Endodermal cell (in vitro differentiated cells): ENCODE measurements around the gene OPRM1. TPM values are rescaled to one million over a fixed set of nuclear protein-coding genes. Genes with fewer than 3 reads are reported as not detected.

Source experiments
- DNase-seq: peaks from one replicate; pipeline ENCODE4 v3.0.0-alpha.2; 2017
- H3K27ac ChIP-seq: 2 replicates; pipeline ENCODE4 v1.5.1; 2013; ENCODE audit warnings: mild to moderate bottlenecking, low read depth, low read length, moderate library complexity
- H3K27me3 ChIP-seq: 2 replicates; pipeline ENCODE4 v1.6.1; 2013; ENCODE audit warnings: mild to moderate bottlenecking, low read length, moderate library complexity; ENCODE audit not compliant: insufficient read depth, control insufficient read depth, poor library complexity, severe bottlenecking
- H3K36me3 ChIP-seq: 2 replicates; pipeline ENCODE4 v1.7.0; 2013; ENCODE audit warnings: mild to moderate bottlenecking, low read length, moderate library complexity; ENCODE audit not compliant: control insufficient read depth, insufficient read depth
- H3K4me1 ChIP-seq: one replicate; pipeline ENCODE4 v1.7.0; 2013; ENCODE audit warnings: low read length; ENCODE audit not compliant: control insufficient read depth, insufficient read depth
- H3K4me3 ChIP-seq: 2 replicates; pipeline ENCODE4 v1.5.1; 2013; ENCODE audit warnings: mild to moderate bottlenecking, low read length, moderate library complexity
- H3K9ac ChIP-seq: 2 replicates; pipeline ENCODE4 v1.6.1; 2013; ENCODE audit warnings: mild to moderate bottlenecking, low read length, moderate library complexity; ENCODE audit not compliant: poor library complexity, severe bottlenecking; ENCODE audit errors: extremely low read depth
- H3K9me3 ChIP-seq: 2 replicates; pipeline ENCODE4 v1.6.1; 2013; ENCODE audit warnings: mild to moderate bottlenecking, low read length, moderate library complexity; ENCODE audit not compliant: control insufficient read depth
- H3K27ac Mint-ChIP-seq: 2 replicates; pipeline ENCODE4 v1.8.0; 2020; ENCODE audit warnings: mixed read lengths
- H3K27me3 Mint-ChIP-seq: 2 replicates; pipeline ENCODE4 v1.8.0; 2021; ENCODE audit warnings: mild to moderate bottlenecking, mixed read lengths; ENCODE audit not compliant: insufficient read depth
- H3K36me3 Mint-ChIP-seq: 2 replicates; pipeline ENCODE4 v1.8.0; 2020; ENCODE audit warnings: low read depth, mixed read lengths
- H3K4me1 Mint-ChIP-seq: 2 replicates; pipeline ENCODE4 v1.8.0; 2020; ENCODE audit warnings: mixed read lengths
- H3K4me3 Mint-ChIP-seq: 2 replicates; pipeline ENCODE4 v1.8.0; 2020; ENCODE audit warnings: mild to moderate bottlenecking, moderate library complexity, mixed read lengths
- H3K9me3 Mint-ChIP-seq: 2 replicates; pipeline ENCODE4 v1.8.0; 2020; ENCODE audit warnings: mild to moderate bottlenecking, mixed read lengths
- WGBS, 2 experiments: methylation state at CpG; one replicate each; pipeline versions ENCODE4 v1.1.5 to v1.1.7; 2013; ENCODE audit warnings: missing lambda C conversion rate in 2 of 2, mixed read lengths in 1 of 2; ENCODE audit not compliant: insufficient coverage in 1 of 2, insufficient read length in 1 of 2; 5-methylcytosine and 5-hydroxymethylcytosine counted together
- total RNA-seq, 2 donors: library from RNA; stranded (reverse); fragmentation: NEBNext Ultra II Directional in 1 of 2; extraction: Animal tissue kit (Norgen Biotek cat#: 25700) in 1 of 2; gene quantifications; 2 replicates in 1 of 2; 3 replicates in 1 of 2; pipeline ENCODE4 v1.2.1, GENCODE V29; 2021
- TF ChIP-seq, protein P1 (sequence below): fragments of 200-600 bp; sonication (generic); conservative IDR thresholded peaks from 2 replicates; pipeline ENCODE4 v1.5.0; 2021; ENCODE audit warnings: antibody characterized with exemption, mild to moderate bottlenecking

OPRM1 gene
- total RNA-seq, 2 donors from 2014 or later: not detected

DNA sequence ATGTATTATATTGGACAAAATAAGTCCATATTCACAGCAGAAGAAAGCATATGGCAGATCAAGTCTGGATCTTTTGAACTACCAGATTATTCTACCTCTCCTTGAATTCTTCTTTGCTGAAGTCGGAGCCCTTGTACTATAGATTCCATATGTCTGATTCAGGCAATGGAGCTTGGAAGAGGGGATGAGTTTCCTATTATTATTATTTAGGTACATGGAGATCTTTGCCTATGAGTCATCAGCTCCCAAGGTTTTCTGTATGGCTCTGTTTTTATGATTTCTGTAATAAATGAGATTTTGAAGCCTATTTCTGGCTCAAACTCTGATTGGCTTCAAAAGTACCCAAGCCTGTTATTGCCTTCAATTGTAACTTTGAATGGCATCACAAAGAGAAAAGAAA lies 72.0 kb downstream of the OPRM1 start:
- Histone ChIP-seq H3K36me3 (no peaks in the 10 kb centered on the region), H3K27me3 (no peaks in the 10 kb centered on the region), H3K27ac (no peak overlapping the region), H3K4me3 (no peak overlapping the region), H3K4me1 (no peaks in the 10 kb centered on the region), H3K9me3 (peaks cover 1% of the 10 kb centered on the region), H3K9ac (no peak overlapping the region)
- Mint-ChIP-seq H3K27ac (no peak overlapping the region), H3K4me3 (no peak overlapping the region), H3K9me3 (no peaks in the 10 kb centered on the region), H3K36me3 (no peaks in the 10 kb centered on the region), H3K4me1 (no peaks in the 10 kb centered on the region), H3K27me3 (no peaks in the 10 kb centered on the region)
- 80% methylated on average over 1 of the region's 1 CpG; no CpG with 5 or more reads in 1 of the 2 experiments for WGBS, 2 experiments
- no peak for DNase-seq
- TF ChIP-seq, protein P1, sequence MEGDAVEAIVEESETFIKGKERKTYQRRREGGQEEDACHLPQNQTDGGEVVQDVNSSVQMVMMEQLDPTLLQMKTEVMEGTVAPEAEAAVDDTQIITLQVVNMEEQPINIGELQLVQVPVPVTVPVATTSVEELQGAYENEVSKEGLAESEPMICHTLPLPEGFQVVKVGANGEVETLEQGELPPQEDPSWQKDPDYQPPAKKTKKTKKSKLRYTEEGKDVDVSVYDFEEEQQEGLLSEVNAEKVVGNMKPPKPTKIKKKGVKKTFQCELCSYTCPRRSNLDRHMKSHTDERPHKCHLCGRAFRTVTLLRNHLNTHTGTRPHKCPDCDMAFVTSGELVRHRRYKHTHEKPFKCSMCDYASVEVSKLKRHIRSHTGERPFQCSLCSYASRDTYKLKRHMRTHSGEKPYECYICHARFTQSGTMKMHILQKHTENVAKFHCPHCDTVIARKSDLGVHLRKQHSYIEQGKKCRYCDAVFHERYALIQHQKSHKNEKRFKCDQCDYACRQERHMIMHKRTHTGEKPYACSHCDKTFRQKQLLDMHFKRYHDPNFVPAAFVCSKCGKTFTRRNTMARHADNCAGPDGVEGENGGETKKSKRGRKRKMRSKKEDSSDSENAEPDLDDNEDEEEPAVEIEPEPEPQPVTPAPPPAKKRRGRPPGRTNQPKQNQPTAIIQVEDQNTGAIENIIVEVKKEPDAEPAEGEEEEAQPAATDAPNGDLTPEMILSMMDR: no peak

DNA sequence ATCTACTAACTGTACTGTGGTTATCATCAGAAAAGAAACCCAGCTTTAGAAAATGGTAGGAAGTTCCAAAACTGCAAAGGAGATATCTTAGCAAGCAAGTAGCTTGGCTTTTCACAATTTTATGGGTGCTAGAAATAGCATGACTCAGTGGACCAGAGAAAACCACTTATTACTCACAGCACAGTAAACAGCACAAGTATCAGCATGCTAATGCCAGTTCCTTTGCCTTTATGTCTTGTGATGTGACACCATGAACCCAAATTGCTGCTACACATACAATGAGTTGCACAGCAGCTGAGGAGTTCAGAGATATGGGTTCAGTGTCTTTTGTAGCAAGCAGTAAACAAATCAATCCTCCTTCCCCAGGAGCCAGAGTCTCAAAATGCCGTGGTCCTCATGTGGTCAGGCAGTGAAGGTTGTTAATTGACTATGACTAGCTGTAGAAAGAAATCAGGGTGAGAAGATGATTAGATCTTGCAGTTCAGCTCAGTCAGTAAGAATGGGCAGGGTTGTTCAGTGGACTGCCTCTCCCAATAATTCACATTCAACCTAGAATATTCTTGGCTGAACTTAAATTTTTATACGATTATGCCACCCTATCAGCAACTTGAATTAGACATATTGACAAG lies 73.3 kb downstream of the OPRM1 start:
- no peaks in the 10 kb centered on the region for H3K9me3 Mint-ChIP-seq

DNA sequence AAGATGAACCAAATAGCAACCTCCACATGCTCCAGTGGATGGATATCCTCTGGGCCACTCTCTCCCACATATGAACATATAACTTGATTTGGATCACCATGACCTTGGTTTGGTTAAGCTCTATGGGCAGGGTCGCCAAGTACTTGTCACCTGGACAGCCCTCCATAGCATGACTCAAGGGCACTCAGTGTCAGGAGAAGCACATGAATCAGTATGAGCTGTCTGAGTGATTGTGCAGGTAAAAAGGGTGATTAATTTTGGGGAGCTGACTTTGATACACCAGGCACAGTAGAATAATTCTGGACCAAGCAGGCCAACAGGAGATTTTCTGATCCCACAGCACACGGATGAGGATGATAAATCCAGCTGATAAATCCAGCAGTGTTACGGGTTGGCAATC lies 74.4 kb downstream of the OPRM1 start:
- Mint-ChIP-seq H3K27ac (no peak overlapping the region), H3K4me1 (no peaks in the 10 kb centered on the region), H3K9me3 (no peaks in the 10 kb centered on the region), H3K27me3 (no peaks in the 10 kb centered on the region), H3K4me3 (no peak overlapping the region), H3K36me3 (no peaks in the 10 kb centered on the region)
- H3K9me3 ChIP-seq: no peaks in the 10 kb centered on the region
- 95 to 100% methylated on average over 2 to 3 of the region's 3 CpGs for WGBS, 2 experiments
- no peak for DNase-seq
- no peaks in the 10 kb centered on the region for H3K36me3 ChIP-seq
- no peaks in the 10 kb centered on the region for H3K27me3 ChIP-seq
- no peak overlapping the region for H3K27ac ChIP-seq
- no peaks in the 10 kb centered on the region for H3K4me1 ChIP-seq
- no peak overlapping the region for H3K9ac ChIP-seq
- no peak overlapping the region for H3K4me3 ChIP-seq
- TF ChIP-seq, protein P1: no peak

More for the DNA sequence above, 73.3 kb downstream of the OPRM1 start:
- Mint-ChIP-seq H3K4me1 (no peaks in the 10 kb centered on the region), H3K27me3 (no peaks in the 10 kb centered on the region), H3K4me3 (no peak overlapping the region), H3K36me3 (no peaks in the 10 kb centered on the region), H3K27ac (no peak overlapping the region)
- H3K9me3 ChIP-seq: no peaks in the 10 kb centered on the region
- H3K9ac ChIP-seq: no peak overlapping the region
- H3K4me3 ChIP-seq: no peak overlapping the region
- no peak for DNase-seq
- H3K27me3 ChIP-seq: no peaks in the 10 kb centered on the region
- H3K36me3 ChIP-seq: no peaks in the 10 kb centered on the region
- TF ChIP-seq, protein P1: no peak
- WGBS, 2 experiments: 94 to 95% methylated on average over 2 of the region's 2 CpGs
- no peaks in the 10 kb centered on the region for H3K4me1 ChIP-seq
- no peak overlapping the region for H3K27ac ChIP-seq
